ENCODE measurements around the gene TCIRG1. TPM values are rescaled to one million over a fixed set of nuclear protein-coding genes. Genes with fewer than 3 reads are reported as not detected.

TCIRG1 gene
- total RNA-seq, 4 donors from 2014 or later, result 84.4 to 251 (median 142) TPM

GRCh38 chr11:68041617-68042218, 2.9 kb downstream of the TCIRG1 start:
- DNase-seq (ENCODE audit: low spot score) (no peak), ATAC-seq (ENCODE audit: low FRiP score) (no peak)
- TF ChIP-seq CTCF (IDR thresholded peaks at IDR 0.05), result no peak

GRCh38 chr11:68042219-68043028, 3.6 kb downstream of the TCIRG1 start:
- DNase-seq (ENCODE audit: low spot score) (no peak), ATAC-seq (ENCODE audit: low FRiP score) (no peak)
- no peak for TF ChIP-seq CTCF (IDR thresholded peaks at IDR 0.05)

GRCh38 chr11:68043029-68043348, 4.2 kb downstream of the TCIRG1 start:
- DNase-seq (ENCODE audit: low spot score), result no peak
- TF ChIP-seq CTCF (IDR thresholded peaks at IDR 0.05), result no peak
- no peak for ATAC-seq (ENCODE audit: low FRiP score)

- ATAC-seq (ENCODE audit: low FRiP score), result no peak
- no peak for TF ChIP-seq CTCF (IDR thresholded peaks at IDR 0.05)
- no peak for DNase-seq (ENCODE audit: low spot score)
Observed at GRCh38 chr11:68043349-68044144, 4.7 kb downstream of the TCIRG1 start.

GRCh38 chr11:68044145-68044813, 5.5 kb downstream of the TCIRG1 start:
- no peak for DNase-seq (ENCODE audit: low spot score)
- TF ChIP-seq CTCF (IDR thresholded peaks at IDR 0.05), result no peak
- ATAC-seq (ENCODE audit: low FRiP score), result no peak

GRCh38 chr11:68044898-68045351, 6.1 kb downstream of the TCIRG1 start:
- no peak for DNase-seq (ENCODE audit: low spot score)

More at GRCh38 chr11:68044898-68045351, 6.1 kb downstream of the TCIRG1 start:
- no peak for TF ChIP-seq CTCF (IDR thresholded peaks at IDR 0.05)
- ATAC-seq (ENCODE audit: low FRiP score), result no peak

Measured in omental fat pad (tissue), 4 donors.